Vagina (tissue), 2 donors: Measurements from ENCODE around the gene IMMP1L. TPM values are rescaled to one million over a fixed set of nuclear protein-coding genes. Genes with fewer than 3 reads are reported as not detected.

ENCODE experiments used
- DNase-seq, 2 donors: peaks; one replicate each; pipeline ENCODE4 v3.0.0-alpha.2; 2017; ENCODE audit errors: extremely low spot score in 2 of 2
- H3K27ac ChIP-seq: fragments of 200-600 bp; sonication (generic); one replicate; pipeline ENCODE4 v1.5.1; 2019
- H3K27me3 ChIP-seq: fragments of 200-600 bp; sonication (generic); one replicate; pipeline ENCODE4 v1.5.1; 2019
- H3K36me3 ChIP-seq, 2 donors: fragments of 200-600 bp; sonication (generic); one replicate each; pipeline ENCODE4 v1.5.1; 2017 to 2019
- H3K4me1 ChIP-seq: fragments of 200-600 bp; sonication (generic); one replicate; pipeline ENCODE4 v1.5.1; 2019
- H3K4me3 ChIP-seq, 2 donors: fragments of 200-600 bp; sonication (generic); 1 replicate in 1 of 2; 2 replicates in 1 of 2; pipeline ENCODE4 v1.5.1; 2016 to 2019
- H3K9me3 ChIP-seq: fragments of 200-600 bp; sonication (generic); one replicate; pipeline ENCODE4 v1.5.1; 2019
- POLR2A ChIP-seq, 2 donors: fragments of 450-650 bp; IDR thresholded peaks; one replicate each; pipeline ENCODE4 v1.6.1; 2017; ENCODE audit warnings: antibody characterized with exemption in 2 of 2, mild to moderate bottlenecking in 2 of 2, moderate library complexity in 2 of 2
- POLR2AphosphoS5 ChIP-seq, 2 donors: sonication (generic); formaldehyde crosslinking; IDR thresholded peaks; one replicate each; pipeline ENCODE4 v1.9.0; 2017; ENCODE audit warnings: antibody characterized with exemption in 2 of 2, mild to moderate bottlenecking in 2 of 2, low read depth in 1 of 2; ENCODE audit not compliant: insufficient read depth in 1 of 2
- intact Hi-C: fragments of 100-400 bp; cut with DNase I; formaldehyde crosslinking; loops from one replicate; pipeline ENCODE4 v1.15.1; 2023
- total RNA-seq: library from RNA; depleted of rRNA; stranded (reverse); fragments of >200 nt; gene quantifications from one replicate; pipeline ENCODE4 v1.2.3, GENCODE V29; 2016
- TF ChIP-seq, protein P1 (sequence below), 3 experiments: fragments of 450-650 bp in 2 of 3; fragments of 200-600 bp in 1 of 3; sonication (generic) in 1 of 3; IDR thresholded peaks; one replicate each; pipeline ENCODE4 v1.5.1; 2017 to 2019; ENCODE audit warnings: antibody characterized with exemption in 3 of 3, mild to moderate bottlenecking in 2 of 3, moderate library complexity in 2 of 3

IMMP1L gene, protein sequence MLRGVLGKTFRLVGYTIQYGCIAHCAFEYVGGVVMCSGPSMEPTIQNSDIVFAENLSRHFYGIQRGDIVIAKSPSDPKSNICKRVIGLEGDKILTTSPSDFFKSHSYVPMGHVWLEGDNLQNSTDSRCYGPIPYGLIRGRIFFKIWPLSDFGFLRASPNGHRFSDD
- 11.3 TPM for total RNA-seq

DNA sequence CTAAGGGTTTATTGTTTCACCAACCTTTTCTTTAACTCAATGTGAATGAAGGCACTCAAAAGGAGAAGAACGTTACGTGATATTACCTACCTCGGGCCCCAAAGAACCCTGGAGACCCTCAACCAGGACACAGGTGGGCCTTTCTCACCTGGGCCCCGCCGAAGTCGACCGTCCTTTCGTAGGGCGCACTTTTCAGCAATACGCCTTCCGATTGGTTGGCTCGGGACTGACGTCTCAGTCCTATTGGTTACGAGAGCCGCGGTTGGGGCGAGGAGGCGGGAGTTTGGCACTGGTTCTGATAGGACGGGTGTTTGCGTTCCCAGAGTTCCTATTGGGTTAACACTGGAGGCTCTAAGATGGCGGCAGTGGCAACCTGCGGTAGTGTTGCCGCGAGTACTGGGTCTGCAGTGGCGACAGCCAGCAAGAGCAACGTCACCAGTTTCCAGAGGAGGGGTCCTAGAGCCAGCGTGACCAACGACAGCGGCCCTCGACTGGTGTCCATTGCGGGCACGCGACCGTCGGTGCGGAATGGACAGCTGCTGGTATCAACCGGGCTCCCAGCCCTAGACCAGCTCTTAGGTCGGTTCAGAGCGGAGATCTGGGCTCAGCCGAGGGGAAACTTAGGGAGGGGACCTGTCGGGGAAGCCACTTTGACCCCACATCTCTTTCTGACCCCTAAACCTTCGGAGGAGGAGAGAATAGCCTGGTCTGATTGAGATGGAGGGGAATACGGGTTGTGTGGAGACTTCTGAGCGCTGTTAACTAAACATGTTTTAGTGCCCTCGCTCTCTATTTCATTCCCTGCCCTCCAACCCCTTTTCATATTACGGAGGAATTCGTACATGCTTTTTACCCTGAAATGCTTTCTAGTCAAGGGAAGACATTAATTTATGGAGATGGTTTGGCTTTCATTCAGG, at the start of gene IMMP1L, which contains the start of gene ELP4:
Gene IMMP1L, minus strand, starts transcription at position 194 of the 917 bp plus-strand sequence. CDS start 46,346 bp downstream, outside the sequence.
Gene ELP4, plus strand, starts transcription at position 339 of the 917 bp plus-strand sequence. Its CDS starts 18 bp downstream, at position 357.
- intact Hi-C loops, result no loop called here
- DNase-seq, result peak; percentile 98
- Histone ChIP-seq H3K9me3 (no peaks in the 10 kb centered on the region), H3K36me3 (peaks cover 0 to 3% of the 10 kb centered on the region in 2 donors), H3K27ac (peak within 1 kb of the TSS; percentile 89), H3K4me1 (peaks cover 28% of the 10 kb centered on the region), H3K4me3 (peak within 1 kb of the TSS; percentile 70 to 89), H3K27me3 (no peaks in the 10 kb centered on the region)
- TF ChIP-seq POLR2A (IDR thresholded peaks at IDR 0.05) (no peak), POLR2AphosphoS5 (IDR thresholded peaks at IDR 0.05; ENCODE audit: insufficient read depth in 1 of 2, low read depth in 1 of 2) (peak; percentile 80)

DNA sequence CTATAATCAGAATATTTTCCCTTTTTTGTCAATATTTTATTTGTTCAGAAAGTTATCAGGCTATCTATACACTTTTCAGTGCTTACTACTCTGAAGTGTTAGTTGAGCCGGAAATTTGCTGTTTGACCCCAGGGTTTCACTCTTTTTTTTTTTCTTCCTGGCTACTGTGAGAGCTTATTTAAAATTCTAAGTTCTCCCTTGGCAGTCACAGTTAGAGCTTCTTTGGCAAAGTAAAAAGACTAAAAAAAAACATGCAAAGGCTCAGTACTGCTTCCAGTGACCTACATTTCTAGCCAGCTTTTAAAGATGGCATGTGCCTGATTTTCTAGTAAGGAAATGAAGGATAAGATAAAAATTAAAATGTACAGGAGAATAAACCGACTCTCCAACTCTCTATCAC, 48.6 kb upstream of the IMMP1L start:
- Histone ChIP-seq H3K27ac (no peak overlapping the region), H3K36me3 (no peaks in the 10 kb centered on the region), H3K4me3 (no peak overlapping the region), H3K9me3 (no peaks in the 10 kb centered on the region), H3K4me1 (no peaks in the 10 kb centered on the region), H3K27me3 (no peaks in the 10 kb centered on the region)
- no peak for TF ChIP-seq POLR2A (IDR thresholded peaks at IDR 0.05)
- TF ChIP-seq POLR2AphosphoS5 (IDR thresholded peaks at IDR 0.05; ENCODE audit: insufficient read depth in 1 of 2, low read depth in 1 of 2), result no peak
- TF ChIP-seq, protein P1, sequence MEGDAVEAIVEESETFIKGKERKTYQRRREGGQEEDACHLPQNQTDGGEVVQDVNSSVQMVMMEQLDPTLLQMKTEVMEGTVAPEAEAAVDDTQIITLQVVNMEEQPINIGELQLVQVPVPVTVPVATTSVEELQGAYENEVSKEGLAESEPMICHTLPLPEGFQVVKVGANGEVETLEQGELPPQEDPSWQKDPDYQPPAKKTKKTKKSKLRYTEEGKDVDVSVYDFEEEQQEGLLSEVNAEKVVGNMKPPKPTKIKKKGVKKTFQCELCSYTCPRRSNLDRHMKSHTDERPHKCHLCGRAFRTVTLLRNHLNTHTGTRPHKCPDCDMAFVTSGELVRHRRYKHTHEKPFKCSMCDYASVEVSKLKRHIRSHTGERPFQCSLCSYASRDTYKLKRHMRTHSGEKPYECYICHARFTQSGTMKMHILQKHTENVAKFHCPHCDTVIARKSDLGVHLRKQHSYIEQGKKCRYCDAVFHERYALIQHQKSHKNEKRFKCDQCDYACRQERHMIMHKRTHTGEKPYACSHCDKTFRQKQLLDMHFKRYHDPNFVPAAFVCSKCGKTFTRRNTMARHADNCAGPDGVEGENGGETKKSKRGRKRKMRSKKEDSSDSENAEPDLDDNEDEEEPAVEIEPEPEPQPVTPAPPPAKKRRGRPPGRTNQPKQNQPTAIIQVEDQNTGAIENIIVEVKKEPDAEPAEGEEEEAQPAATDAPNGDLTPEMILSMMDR (IDR thresholded peaks at IDR 0.05), result no peak
- DNase-seq, result no peak
- intact Hi-C loops, result no loop called here

DNA sequence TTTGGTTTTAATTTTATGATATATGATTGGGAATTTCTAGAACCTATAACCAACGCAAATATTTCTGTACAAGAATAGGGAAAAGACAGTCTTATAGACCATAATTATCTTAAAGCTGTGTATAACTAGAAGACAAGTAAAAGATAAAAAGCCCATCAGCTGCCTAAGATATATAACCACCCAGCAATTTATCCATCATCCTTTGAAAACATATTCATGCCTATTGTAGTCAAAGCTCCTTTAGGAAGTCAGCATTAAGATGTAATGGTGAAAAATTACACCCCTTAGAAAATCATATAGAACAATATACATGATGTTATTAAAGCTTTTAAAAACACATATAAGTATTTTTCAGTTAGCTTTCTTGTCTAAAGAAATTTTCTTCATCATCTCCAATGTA, 46.5 kb upstream of the IMMP1L start:
- no peaks in the 10 kb centered on the region for H3K36me3 ChIP-seq
- intact Hi-C loops, result no loop called here
- TF ChIP-seq POLR2AphosphoS5 (IDR thresholded peaks at IDR 0.05; ENCODE audit: insufficient read depth in 1 of 2, low read depth in 1 of 2) (no peak), POLR2A (IDR thresholded peaks at IDR 0.05) (no peak)
- no peak for DNase-seq
- H3K27ac ChIP-seq, result no peak overlapping the region
- H3K4me1 ChIP-seq, result no peaks in the 10 kb centered on the region
- H3K4me3 ChIP-seq, result no peak overlapping the region
- H3K9me3 ChIP-seq, result no peaks in the 10 kb centered on the region
- H3K27me3 ChIP-seq, result no peaks in the 10 kb centered on the region

DNA sequence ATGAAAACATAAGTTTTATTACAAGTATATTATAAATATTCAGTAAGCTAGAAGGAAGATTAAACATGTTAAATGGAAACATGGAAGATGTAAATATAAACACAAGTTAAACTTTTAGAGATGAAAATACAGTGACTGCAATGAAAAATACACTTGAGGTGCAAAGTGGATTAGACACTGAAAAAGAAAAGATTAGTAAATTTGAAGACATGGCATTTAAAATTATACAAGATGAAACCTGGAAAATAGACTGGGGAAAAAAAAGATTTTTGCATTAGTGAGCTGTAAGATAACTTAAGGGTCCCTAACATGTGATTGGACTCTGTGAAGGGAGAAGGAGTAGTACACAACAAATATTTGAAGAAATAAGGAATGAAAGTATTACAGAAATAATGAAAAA, 33.4 kb upstream of the IMMP1L start:
- Histone ChIP-seq H3K36me3 (peaks cover 0 to 22% of the 10 kb centered on the region in 2 donors), H3K9me3 (no peaks in the 10 kb centered on the region), H3K4me1 (no peaks in the 10 kb centered on the region), H3K27me3 (no peaks in the 10 kb centered on the region), H3K27ac (no peak overlapping the region), H3K4me3 (no peak overlapping the region)
- no peak for TF ChIP-seq POLR2AphosphoS5 (IDR thresholded peaks at IDR 0.05; ENCODE audit: insufficient read depth in 1 of 2, low read depth in 1 of 2)
- no peak for TF ChIP-seq POLR2A (IDR thresholded peaks at IDR 0.05)
- TF ChIP-seq, protein P1 (IDR thresholded peaks at IDR 0.05), result no peak
- intact Hi-C loops, result no loop called here
- no peak for DNase-seq

DNA sequence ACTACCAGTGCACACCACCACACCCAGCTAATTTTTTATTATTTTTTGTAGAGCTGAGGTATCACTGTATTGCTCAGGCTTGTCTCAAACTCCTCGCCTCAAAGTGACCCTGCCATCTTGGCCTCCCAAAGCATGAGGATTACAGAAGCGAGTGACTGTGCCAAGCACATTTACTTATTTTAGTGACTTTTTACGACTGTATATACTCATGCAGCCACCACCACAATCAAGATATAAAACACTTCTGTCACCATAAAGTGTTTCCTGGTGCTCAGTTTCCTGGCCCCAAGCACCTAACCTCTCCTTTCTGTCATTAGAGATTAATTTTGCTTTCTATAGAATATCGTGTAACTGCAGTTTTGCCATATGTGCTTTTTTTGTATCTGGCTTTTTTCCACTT, 26.1 kb upstream of the IMMP1L start:
- TF ChIP-seq POLR2A (IDR thresholded peaks at IDR 0.05) (no peak), POLR2AphosphoS5 (IDR thresholded peaks at IDR 0.05; ENCODE audit: insufficient read depth in 1 of 2, low read depth in 1 of 2) (no peak)
- TF ChIP-seq, protein P1 (IDR thresholded peaks at IDR 0.05), result no peak
- Histone ChIP-seq H3K36me3 (no peaks in the 10 kb centered on the region), H3K4me3 (no peak overlapping the region), H3K27me3 (no peaks in the 10 kb centered on the region), H3K9me3 (no peaks in the 10 kb centered on the region), H3K27ac (no peak overlapping the region), H3K4me1 (no peaks in the 10 kb centered on the region)
- intact Hi-C loops, result no loop called here
- DNase-seq, result no peak
